Measurements from ENCODE around the gene CYP4Z1. TPM values are rescaled to one million over a fixed set of nuclear protein-coding genes. Genes with fewer than 3 reads are reported as not detected.
"Not testable (repeated sequence)": the region's sequence is repeated elsewhere in the genome, so short reads cannot be mapped to it uniquely, and the experiment has no call there.

The CYP4Z1 gene
- total and polyA plus RNA-seq, 4 donors, result 0.25 to 1.3 (median 1.2) TPM

DNA sequence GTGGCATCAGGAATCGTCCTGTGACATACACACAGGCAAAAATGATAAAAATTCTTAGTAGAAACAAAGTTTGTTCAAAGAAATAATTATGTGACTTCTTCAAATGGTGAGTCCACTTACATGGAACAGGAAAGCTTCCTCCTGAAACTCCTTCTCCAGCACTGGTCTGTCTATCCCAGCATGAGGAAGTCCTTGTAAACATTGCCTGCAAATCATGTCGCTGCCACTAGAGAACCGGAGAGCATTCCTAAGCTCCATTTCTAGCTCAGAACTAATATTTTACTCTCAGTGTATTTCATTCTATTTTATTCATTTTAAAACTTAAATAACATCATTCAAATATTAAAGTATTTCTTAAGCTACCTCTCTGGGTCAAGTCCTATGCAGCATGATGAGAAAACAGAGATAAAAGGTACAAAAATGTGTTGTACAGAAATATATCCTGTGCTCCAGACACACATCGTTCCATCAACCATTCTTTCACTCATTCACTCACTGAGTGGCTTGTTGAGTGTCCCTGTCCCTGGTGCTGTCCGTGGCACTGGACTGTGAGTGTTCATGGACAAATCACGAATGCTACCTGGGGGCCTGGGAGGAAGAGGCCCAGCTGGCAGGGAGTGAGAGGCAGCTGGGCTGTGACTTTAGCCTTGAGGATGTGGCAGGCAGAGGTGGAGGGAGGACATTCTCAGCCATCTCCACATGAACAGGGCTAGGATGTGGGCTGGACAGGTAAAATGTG lies 80.2 kb downstream of the CYP4Z1 start:
- ATAC-seq (ENCODE audit: insufficient read depth, low FRiP score) (no peak), DNase-seq (peak in 1 of 3 donors; percentile 3)
- H3K9ac ChIP-seq (ENCODE audit: insufficient read depth in 1 of 2, low read length in 2 of 2), result no peak overlapping the region
- no peaks in the 10 kb centered on the region for H3K9me3 ChIP-seq (ENCODE audit: control insufficient read depth in 4 of 4, insufficient read depth in 3 of 4, low read length in 3 of 4)
- no peaks in the 10 kb centered on the region for H3K36me3 ChIP-seq (ENCODE audit: control insufficient read depth in 4 of 4, insufficient read depth in 4 of 4, low read length in 4 of 4)
- no peak overlapping the region for H3K27ac ChIP-seq (ENCODE audit: low read depth in 1 of 2, low read length in 1 of 2)
- no peaks in the 10 kb centered on the region for H3K4me1 ChIP-seq (ENCODE audit: control insufficient read depth in 5 of 5, insufficient read depth in 5 of 5, low read length in 5 of 5)
- 42 to 56% methylated on average over 6 of the region's 6 CpGs for WGBS, 2 donors
- no peak overlapping the region for H3K4me3 ChIP-seq
- TF ChIP-seq, protein P1, sequence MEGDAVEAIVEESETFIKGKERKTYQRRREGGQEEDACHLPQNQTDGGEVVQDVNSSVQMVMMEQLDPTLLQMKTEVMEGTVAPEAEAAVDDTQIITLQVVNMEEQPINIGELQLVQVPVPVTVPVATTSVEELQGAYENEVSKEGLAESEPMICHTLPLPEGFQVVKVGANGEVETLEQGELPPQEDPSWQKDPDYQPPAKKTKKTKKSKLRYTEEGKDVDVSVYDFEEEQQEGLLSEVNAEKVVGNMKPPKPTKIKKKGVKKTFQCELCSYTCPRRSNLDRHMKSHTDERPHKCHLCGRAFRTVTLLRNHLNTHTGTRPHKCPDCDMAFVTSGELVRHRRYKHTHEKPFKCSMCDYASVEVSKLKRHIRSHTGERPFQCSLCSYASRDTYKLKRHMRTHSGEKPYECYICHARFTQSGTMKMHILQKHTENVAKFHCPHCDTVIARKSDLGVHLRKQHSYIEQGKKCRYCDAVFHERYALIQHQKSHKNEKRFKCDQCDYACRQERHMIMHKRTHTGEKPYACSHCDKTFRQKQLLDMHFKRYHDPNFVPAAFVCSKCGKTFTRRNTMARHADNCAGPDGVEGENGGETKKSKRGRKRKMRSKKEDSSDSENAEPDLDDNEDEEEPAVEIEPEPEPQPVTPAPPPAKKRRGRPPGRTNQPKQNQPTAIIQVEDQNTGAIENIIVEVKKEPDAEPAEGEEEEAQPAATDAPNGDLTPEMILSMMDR (IDR thresholded peaks at IDR 0.05; ENCODE audit: control extremely low read depth, extremely low read depth), result no peak
- no peaks in the 10 kb centered on the region for H3K27me3 ChIP-seq (ENCODE audit: control insufficient read depth in 3 of 3, insufficient read depth in 3 of 3, low read length in 2 of 3)

DNA sequence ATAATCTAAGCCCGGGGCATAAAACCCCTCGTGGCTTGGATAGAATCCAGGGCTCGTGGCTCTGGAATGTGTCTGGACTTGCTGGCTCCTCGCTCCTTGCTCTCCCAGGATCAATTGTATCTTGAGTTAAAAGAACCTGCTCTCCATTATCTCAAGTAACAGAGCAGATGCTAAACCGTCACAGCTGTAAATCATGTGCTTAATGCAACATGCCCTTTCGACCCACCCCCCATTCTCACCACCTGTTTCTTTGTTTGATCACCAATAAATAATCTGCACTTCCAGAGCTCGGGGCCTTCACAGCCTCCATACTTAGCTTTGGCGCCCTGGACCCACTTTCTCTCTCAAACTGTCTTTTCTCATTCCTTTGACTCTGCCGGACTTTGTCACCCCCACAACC lies 82.1 kb downstream of the CYP4Z1 start:
- H3K4me3 ChIP-seq; ATAC-seq (ENCODE audit: insufficient read depth, low FRiP score); H3K27me3 ChIP-seq (ENCODE audit: control insufficient read depth in 3 of 3, insufficient read depth in 3 of 3, low read length in 2 of 3); H3K4me1 ChIP-seq (ENCODE audit: control insufficient read depth in 5 of 5, insufficient read depth in 5 of 5, low read length in 5 of 5); H3K9me3 ChIP-seq (ENCODE audit: control insufficient read depth in 4 of 4, insufficient read depth in 3 of 4, low read length in 3 of 4); H3K9ac ChIP-seq (ENCODE audit: insufficient read depth in 1 of 2, low read length in 2 of 2); H3K36me3 ChIP-seq (ENCODE audit: control insufficient read depth in 4 of 4, insufficient read depth in 4 of 4, low read length in 4 of 4); H3K27ac ChIP-seq (ENCODE audit: low read depth in 1 of 2, low read length in 1 of 2); DNase-seq: not testable (repeated sequence)
- WGBS, 2 donors, result 59 to 71% methylated on average over 8 to 9 of the region's 9 CpGs

DNA sequence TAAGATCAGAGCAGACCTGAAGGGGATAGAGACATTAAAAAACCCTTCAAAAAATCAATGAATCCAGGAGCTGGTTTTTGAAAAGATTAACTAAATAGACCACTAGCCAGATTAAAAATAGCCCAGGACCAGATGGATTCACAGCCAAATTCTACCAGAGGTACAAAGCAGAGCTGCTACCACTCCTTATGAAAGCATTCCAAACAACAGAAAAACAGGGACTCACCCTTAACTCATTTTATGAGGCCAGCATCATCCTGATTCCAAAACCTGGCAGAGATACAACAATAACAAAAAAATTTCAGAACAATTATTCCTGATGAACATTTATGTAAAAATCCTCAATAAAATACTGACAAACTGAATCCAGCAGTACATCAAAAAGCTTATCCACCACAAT lies 89.4 kb downstream of the CYP4Z1 start:
- H3K9me3 ChIP-seq (ENCODE audit: control insufficient read depth in 4 of 4, insufficient read depth in 3 of 4, low read length in 3 of 4); H3K4me1 ChIP-seq (ENCODE audit: control insufficient read depth in 5 of 5, insufficient read depth in 5 of 5, low read length in 5 of 5); H3K9ac ChIP-seq (ENCODE audit: insufficient read depth in 1 of 2, low read length in 2 of 2); H3K36me3 ChIP-seq (ENCODE audit: control insufficient read depth in 4 of 4, insufficient read depth in 4 of 4, low read length in 4 of 4); DNase-seq; H3K27me3 ChIP-seq (ENCODE audit: control insufficient read depth in 3 of 3, insufficient read depth in 3 of 3, low read length in 2 of 3); H3K27ac ChIP-seq (ENCODE audit: low read depth in 1 of 2, low read length in 1 of 2); H3K4me3 ChIP-seq; ATAC-seq (ENCODE audit: insufficient read depth, low FRiP score): not testable (repeated sequence)

DNA sequence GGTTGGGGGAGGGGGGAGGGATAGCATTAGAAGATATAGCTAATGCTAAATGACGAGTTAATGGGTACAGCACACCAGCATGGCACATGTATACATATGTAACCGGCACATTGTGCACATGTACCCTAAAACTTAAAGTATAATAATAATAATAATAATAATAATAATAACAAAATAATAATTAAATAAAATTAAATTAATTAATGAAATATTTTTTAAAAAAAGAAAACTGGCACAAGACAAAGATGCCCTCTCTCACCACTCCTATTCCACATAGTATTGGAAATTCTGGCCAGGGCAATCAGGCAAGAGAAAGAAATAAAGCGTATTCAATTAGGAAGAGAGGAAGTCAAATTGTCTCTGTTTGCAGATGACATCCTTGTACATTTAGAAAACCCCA lies 90.9 kb downstream of the CYP4Z1 start:
- 85 to 87% methylated on average over 3 of the region's 3 CpGs for WGBS, 2 donors
- not testable (repeated sequence) for H3K9me3 ChIP-seq (ENCODE audit: control insufficient read depth in 4 of 4, insufficient read depth in 3 of 4, low read length in 3 of 4); DNase-seq; H3K36me3 ChIP-seq (ENCODE audit: control insufficient read depth in 4 of 4, insufficient read depth in 4 of 4, low read length in 4 of 4); H3K27me3 ChIP-seq (ENCODE audit: control insufficient read depth in 3 of 3, insufficient read depth in 3 of 3, low read length in 2 of 3); H3K4me3 ChIP-seq; H3K4me1 ChIP-seq (ENCODE audit: control insufficient read depth in 5 of 5, insufficient read depth in 5 of 5, low read length in 5 of 5); ATAC-seq (ENCODE audit: insufficient read depth, low FRiP score); H3K27ac ChIP-seq (ENCODE audit: low read depth in 1 of 2, low read length in 1 of 2); H3K9ac ChIP-seq (ENCODE audit: insufficient read depth in 1 of 2, low read length in 2 of 2)

DNA sequence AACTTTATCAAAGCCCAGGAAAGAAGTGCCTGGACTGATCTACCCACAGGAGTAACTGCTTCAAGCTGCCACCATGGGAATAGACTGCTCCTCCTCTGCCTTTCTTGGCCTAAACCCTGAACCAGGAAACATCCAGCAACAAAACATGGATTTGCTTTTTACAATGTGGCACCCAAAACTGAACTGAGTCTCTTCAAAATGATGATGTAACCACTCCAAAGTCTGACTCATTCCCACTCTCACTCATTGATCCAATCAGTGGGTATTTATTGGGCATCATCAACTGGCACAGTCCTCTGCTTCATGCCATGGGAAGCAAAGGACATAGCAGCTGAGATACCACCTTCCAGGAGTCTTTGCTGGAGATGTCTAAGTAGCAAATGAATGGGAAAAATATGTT lies 93.7 kb downstream of the CYP4Z1 start:
- TF ChIP-seq, protein P1 (IDR thresholded peaks at IDR 0.05; ENCODE audit: control extremely low read depth, extremely low read depth), result no peak
- Histone ChIP-seq H3K9ac (ENCODE audit: insufficient read depth in 1 of 2, low read length in 2 of 2) (no peak overlapping the region), H3K9me3 (ENCODE audit: control insufficient read depth in 4 of 4, insufficient read depth in 3 of 4, low read length in 3 of 4) (peaks cover 0 to 2% (median 0%) of the 10 kb centered on the region in 4 donors), H3K27ac (ENCODE audit: low read depth in 1 of 2, low read length in 1 of 2) (no peak overlapping the region), H3K4me1 (ENCODE audit: control insufficient read depth in 5 of 5, insufficient read depth in 5 of 5, low read length in 5 of 5) (no peaks in the 10 kb centered on the region), H3K27me3 (ENCODE audit: control insufficient read depth in 3 of 3, insufficient read depth in 3 of 3, low read length in 2 of 3) (no peaks in the 10 kb centered on the region), H3K4me3 (no peak overlapping the region), H3K36me3 (ENCODE audit: control insufficient read depth in 4 of 4, insufficient read depth in 4 of 4, low read length in 4 of 4) (no peaks in the 10 kb centered on the region)
- DNase-seq (no peak), ATAC-seq (ENCODE audit: insufficient read depth, low FRiP score) (no peak)
